Measurements from ENCODE around the gene TRMU. TPM values are rescaled to one million over a fixed set of nuclear protein-coding genes. Genes with fewer than 3 reads are reported as not detected.

The TRMU gene
- total and polyA plus RNA-seq, 4 donors = 14.3 to 34.4 (median 18.6) TPM

- Histone ChIP-seq H3K36me3 (ENCODE audit: control insufficient read depth in 4 of 4, insufficient read depth in 3 of 4, low read depth in 1 of 4, low read length in 3 of 4) (no peaks in the 10 kb centered on the region), H3K9me3 (ENCODE audit: control insufficient read depth in 4 of 4, low read length in 3 of 4) (no peaks in the 10 kb centered on the region), H3K4me3 (ENCODE audit: low read depth in 1 of 3, low read length in 3 of 3) (no peak overlapping the region), H3K27me3 (ENCODE audit: control insufficient read depth in 4 of 4, insufficient read depth in 4 of 4, low read length in 3 of 4) (no peaks in the 10 kb centered on the region), H3K4me1 (ENCODE audit: control insufficient read depth in 4 of 4, insufficient read depth in 4 of 4, low read length in 3 of 4) (peaks cover 0 to 4% (median 0%) of the 10 kb centered on the region in 4 donors), H3K9ac (ENCODE audit: low read depth in 1 of 2, low read length in 2 of 2) (no peak overlapping the region), H3K27ac (ENCODE audit: low read depth in 1 of 2, low read length in 2 of 2) (no peak overlapping the region)
- whole genome bisulfite sequencing = 72% methylated on average over 14 of the region's 14 CpGs
- no peak for DNase-seq (ENCODE audit: low spot score)
- TF ChIP-seq, protein P1, sequence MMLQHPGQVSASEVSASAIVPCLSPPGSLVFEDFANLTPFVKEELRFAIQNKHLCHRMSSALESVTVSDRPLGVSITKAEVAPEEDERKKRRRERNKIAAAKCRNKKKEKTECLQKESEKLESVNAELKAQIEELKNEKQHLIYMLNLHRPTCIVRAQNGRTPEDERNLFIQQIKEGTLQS (IDR thresholded peaks at IDR 0.05) = no peak
- no peak for TF ChIP-seq YY1 (IDR thresholded peaks at IDR 0.05)
- TF ChIP-seq NR2F2 (IDR thresholded peaks at IDR 0.05) = no peak
- no peak for TF ChIP-seq RAD21 (IDR thresholded peaks at IDR 0.05)
- TF ChIP-seq RXRA (IDR thresholded peaks at IDR 0.05) = no peak
These were observed 58.4 kb downstream of the TRMU start for GRCh38 chr22:46393873-46394272.

DNA sequence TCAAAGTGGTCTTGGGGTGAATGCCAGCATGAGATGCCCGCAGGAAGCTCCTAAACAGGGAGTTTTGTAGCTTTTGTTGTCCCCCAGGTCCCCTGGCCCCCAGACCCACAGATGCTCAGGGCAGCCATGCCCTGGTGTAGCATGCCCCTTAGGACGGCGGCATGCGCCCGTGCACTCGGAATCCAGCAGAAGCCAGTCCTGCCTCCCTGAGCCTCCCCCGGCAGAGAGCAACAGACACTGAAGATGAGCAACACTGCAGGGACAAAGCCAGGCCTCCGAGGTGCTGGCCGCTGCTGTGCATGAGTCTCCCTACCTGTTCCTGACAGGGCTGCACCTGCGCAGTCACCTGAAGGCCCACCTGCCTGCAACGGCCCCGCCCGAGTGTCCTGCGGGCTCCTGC, 59.1 kb downstream of the TRMU start:
- Histone ChIP-seq H3K9ac (ENCODE audit: low read depth in 1 of 2, low read length in 2 of 2) (no peak overlapping the region), H3K9me3 (ENCODE audit: control insufficient read depth in 4 of 4, low read length in 3 of 4) (no peaks in the 10 kb centered on the region), H3K27me3 (ENCODE audit: control insufficient read depth in 4 of 4, insufficient read depth in 4 of 4, low read length in 3 of 4) (no peaks in the 10 kb centered on the region), H3K36me3 (ENCODE audit: control insufficient read depth in 4 of 4, insufficient read depth in 3 of 4, low read depth in 1 of 4, low read length in 3 of 4) (no peaks in the 10 kb centered on the region), H3K27ac (ENCODE audit: low read depth in 1 of 2, low read length in 2 of 2) (no peak overlapping the region), H3K4me1 (ENCODE audit: control insufficient read depth in 4 of 4, insufficient read depth in 4 of 4, low read length in 3 of 4) (peaks cover 0 to 4% (median 0%) of the 10 kb centered on the region in 4 donors), H3K4me3 (ENCODE audit: low read depth in 1 of 3, low read length in 3 of 3) (no peak overlapping the region)
- 94% methylated on average over 14 of the region's 14 CpGs for WGBS
- no peak for DNase-seq (ENCODE audit: low spot score)
- TF ChIP-seq YY1 (IDR thresholded peaks at IDR 0.05) = no peak
- TF ChIP-seq, protein P2, sequence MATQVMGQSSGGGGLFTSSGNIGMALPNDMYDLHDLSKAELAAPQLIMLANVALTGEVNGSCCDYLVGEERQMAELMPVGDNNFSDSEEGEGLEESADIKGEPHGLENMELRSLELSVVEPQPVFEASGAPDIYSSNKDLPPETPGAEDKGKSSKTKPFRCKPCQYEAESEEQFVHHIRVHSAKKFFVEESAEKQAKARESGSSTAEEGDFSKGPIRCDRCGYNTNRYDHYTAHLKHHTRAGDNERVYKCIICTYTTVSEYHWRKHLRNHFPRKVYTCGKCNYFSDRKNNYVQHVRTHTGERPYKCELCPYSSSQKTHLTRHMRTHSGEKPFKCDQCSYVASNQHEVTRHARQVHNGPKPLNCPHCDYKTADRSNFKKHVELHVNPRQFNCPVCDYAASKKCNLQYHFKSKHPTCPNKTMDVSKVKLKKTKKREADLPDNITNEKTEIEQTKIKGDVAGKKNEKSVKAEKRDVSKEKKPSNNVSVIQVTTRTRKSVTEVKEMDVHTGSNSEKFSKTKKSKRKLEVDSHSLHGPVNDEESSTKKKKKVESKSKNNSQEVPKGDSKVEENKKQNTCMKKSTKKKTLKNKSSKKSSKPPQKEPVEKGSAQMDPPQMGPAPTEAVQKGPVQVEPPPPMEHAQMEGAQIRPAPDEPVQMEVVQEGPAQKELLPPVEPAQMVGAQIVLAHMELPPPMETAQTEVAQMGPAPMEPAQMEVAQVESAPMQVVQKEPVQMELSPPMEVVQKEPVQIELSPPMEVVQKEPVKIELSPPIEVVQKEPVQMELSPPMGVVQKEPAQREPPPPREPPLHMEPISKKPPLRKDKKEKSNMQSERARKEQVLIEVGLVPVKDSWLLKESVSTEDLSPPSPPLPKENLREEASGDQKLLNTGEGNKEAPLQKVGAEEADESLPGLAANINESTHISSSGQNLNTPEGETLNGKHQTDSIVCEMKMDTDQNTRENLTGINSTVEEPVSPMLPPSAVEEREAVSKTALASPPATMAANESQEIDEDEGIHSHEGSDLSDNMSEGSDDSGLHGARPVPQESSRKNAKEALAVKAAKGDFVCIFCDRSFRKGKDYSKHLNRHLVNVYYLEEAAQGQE (IDR thresholded peaks at IDR 0.05) = no peak
- TF ChIP-seq, protein P3, sequence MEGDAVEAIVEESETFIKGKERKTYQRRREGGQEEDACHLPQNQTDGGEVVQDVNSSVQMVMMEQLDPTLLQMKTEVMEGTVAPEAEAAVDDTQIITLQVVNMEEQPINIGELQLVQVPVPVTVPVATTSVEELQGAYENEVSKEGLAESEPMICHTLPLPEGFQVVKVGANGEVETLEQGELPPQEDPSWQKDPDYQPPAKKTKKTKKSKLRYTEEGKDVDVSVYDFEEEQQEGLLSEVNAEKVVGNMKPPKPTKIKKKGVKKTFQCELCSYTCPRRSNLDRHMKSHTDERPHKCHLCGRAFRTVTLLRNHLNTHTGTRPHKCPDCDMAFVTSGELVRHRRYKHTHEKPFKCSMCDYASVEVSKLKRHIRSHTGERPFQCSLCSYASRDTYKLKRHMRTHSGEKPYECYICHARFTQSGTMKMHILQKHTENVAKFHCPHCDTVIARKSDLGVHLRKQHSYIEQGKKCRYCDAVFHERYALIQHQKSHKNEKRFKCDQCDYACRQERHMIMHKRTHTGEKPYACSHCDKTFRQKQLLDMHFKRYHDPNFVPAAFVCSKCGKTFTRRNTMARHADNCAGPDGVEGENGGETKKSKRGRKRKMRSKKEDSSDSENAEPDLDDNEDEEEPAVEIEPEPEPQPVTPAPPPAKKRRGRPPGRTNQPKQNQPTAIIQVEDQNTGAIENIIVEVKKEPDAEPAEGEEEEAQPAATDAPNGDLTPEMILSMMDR (IDR thresholded peaks at IDR 0.05; ENCODE audit: low read depth, low read length, missing input control) = no peak
- no peak for TF ChIP-seq SP1 (IDR thresholded peaks at IDR 0.05)
- no peak for TF ChIP-seq RAD21 (IDR thresholded peaks at IDR 0.05)
- TF ChIP-seq HNF4A (conservative IDR thresholded peaks at IDR 0.05) = no peak
- TF ChIP-seq TAF1 (conservative IDR thresholded peaks at IDR 0.05) = no peak
- no peak for TF ChIP-seq FOXA2 (IDR thresholded peaks at IDR 0.05)
- TF ChIP-seq, protein P1 (IDR thresholded peaks at IDR 0.05) = no peak
- TF ChIP-seq GABPA (IDR thresholded peaks at IDR 0.05 in 1 of 2, conservative IDR thresholded peaks at IDR 0.05 in 1 of 2) = no peak
- no peak for TF ChIP-seq JUND (IDR thresholded peaks at IDR 0.05)
- TF ChIP-seq FOXA1 (IDR thresholded peaks at IDR 0.05) = no peak
- TF ChIP-seq, protein P4, sequence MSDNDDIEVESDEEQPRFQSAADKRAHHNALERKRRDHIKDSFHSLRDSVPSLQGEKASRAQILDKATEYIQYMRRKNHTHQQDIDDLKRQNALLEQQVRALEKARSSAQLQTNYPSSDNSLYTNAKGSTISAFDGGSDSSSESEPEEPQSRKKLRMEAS (IDR thresholded peaks at IDR 0.05) = no peak
- no peak for TF ChIP-seq ZBTB33 (IDR thresholded peaks at IDR 0.05)
- TF ChIP-seq RXRA (IDR thresholded peaks at IDR 0.05) = no peak
- TF ChIP-seq EGR1 (IDR thresholded peaks at IDR 0.05; ENCODE audit: low read depth in 2 of 2) = no peak
- TF ChIP-seq NR2F2 (IDR thresholded peaks at IDR 0.05) = no peak

Measured in liver (tissue), 9 donors.